ENCODE results near the gene TFB2M.

TFB2M gene

DNA sequence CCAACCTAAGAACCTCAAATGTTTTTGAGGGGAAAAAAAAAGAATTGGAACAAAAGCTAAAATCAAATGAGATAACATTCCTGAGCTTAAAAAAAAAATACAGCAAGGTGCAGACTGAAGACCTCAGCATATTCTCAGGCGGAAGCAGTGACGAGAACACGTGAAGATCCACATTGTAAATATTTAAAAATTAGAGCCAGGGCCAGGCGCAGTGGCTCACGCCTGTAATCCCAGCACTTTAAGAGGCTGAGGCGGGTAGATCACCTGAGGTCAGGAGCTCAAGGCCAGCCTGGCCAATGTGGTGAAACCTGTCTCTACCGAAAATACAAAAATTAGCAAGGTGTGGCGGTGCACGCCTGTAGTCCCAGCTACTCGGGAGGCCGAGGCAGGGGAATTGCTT lies 15.7 kb downstream of the TFB2M start:
- no peak for DNase-seq

DNA sequence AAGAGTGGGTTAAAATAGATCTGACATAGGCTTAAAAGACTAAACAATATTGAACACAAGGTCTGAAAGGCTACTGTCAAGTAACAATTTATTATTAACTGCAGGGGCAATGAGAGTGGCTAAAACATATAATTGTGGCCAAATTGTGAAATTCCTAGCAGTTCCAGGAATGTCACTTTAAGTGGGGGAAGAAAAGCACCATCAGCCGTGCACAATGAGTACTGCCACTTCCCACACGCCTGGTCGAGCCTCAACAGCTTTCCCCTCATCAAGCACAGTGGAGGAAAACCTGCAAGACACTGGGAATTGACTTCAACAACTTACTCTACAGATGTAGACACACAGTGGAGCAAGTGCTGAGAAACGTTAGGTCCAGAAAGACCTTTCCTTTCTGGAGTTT lies 16.4 kb downstream of the TFB2M start:
- DNase-seq, result no peak

DNA sequence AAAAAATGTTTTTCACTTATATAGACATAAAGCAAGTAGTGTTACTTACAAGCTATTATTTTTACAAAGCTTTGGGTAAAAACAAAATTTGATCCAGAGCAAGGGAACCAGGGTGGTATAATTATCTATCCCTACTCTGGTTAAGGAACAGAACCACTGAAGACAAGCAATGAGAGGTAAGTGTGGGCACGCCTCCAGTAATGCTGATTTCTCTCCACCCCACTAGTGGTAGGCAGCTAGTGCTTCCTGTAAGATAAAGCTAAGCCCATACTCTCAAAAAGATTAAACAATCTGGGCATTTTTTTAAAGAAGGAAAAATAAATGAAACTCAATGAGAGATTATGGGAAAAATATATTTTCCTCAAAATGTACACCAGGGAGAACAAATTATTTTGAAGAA lies 22.1 kb downstream of the TFB2M start:
- DNase-seq, result no peak

DNA sequence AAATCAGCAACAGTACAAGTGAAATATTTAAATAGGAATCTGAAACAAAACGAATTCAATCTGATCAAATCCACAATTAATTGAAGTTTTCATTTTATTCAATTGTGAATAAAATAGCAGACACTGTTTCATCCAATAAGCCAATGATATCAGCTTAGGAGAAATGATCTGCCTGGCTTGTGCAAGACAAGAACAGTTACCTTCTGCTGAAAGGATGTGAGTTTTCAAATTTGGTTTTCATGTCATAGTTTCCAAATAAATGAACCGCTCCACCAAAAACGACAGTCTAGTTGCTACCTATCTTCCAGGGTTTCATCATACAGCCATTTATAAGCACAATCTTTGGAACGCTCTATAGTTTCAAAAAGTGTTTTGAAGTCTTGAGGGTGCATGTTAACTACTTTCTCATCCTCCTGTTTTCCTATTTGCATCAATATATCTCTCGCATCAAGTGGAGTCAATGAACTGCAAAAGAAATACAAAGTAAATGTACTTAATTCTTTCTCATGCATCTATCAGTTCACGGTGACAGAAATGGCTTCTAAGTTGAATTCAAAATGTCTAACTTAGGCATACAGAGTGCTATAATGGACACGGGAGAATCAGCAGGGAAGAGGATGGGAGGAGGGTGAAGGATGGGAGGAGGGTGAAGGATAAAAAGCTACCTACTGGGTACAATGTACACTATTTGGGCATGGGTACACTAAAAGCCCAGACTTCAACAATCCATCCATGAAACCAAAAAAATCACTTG lies 25.1 kb downstream of the TFB2M start:
- no peak for DNase-seq

DNA sequence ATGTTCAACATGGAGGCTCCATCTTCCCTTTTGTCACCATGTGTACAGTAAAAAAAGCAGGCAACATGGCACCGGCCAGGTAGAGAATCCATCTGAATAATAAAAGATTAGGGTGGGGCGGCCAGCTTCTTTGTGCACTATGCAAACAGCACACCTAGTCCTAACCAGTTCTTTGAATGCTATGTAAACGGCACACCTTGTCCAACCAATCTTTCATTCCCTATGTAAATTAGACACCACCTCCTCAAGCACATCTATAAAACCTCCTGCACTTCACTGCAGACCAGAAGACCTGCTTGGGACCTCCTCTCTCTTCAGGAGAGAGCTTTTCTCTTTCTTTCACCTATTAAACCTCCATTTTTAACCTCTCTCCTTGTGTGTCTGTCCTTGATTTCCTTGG lies 28.2 kb downstream of the TFB2M start:
- no peak for DNase-seq

- no peak for DNase-seq
Observed at GRCh38 chr1:246537441-246537840, 28.6 kb downstream of the TFB2M start.

- no peak for DNase-seq
Observed at GRCh38 chr1:246534114-246534513, 31.9 kb downstream of the TFB2M start.

- no peak for DNase-seq
Observed at GRCh38 chr1:246533371-246533905, 32.6 kb downstream of the TFB2M start.

DNA sequence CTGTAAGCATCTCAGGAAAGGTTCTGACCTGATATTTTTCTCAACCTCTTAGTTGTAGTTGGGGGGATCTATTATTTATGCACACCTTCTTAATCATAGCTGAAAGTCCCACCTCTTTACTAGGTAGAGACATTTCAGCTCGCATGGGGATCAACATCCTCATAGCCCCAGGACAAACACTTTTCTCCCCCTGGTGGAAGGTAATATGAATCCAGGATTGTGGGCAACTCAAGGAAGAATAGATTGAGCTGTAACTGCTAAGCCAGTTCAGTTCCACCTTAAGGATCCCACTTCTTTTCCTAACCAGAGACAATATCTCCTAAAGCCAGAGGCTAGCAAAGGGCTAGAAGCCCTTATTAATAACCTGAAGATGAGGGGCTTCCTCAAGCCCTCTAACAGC lies 33.5 kb downstream of the TFB2M start:
- no peak for DNase-seq

- no peak for DNase-seq
Observed at GRCh38 chr1:246530482-246530881, 35.6 kb downstream of the TFB2M start.

DNA sequence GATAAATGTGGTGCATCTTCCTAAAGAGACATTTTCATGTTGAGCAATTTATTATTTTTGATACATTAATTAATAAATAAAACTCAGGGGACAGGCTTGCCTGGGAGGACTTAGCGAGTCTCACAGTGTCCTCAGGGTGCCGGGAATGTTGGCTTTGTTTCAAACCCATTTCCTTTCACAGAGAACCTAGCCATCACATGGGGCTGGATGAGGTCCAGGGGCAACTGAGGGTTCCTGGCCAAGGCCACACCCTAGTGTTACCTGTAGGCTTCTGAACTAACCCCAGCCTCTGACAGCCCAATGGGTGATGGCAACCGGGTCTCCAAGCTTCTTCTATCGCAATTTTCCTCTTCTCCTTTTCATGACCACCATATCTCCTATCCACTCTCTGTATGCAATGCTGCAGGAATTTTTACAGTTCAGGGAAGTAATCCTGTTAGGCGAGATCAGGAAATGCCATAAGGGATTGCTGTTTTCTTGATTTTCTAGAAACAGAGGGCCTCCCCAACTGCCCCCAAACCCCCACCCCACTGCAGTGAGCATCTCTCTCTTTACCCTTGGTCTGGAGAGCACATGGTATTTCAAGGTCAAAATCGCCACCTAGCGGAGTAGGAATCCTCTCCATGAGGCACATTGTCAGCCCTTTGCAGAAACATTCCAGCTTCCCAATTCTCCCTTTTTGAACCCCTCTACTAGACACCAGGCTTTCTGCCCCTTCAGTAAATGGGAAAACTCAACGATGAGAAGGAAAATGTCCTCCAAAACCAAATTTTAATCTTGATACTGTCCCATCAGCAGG lies 36.9 kb downstream of the TFB2M start:
- no peak for DNase-seq

GRCh38 chr1:246527402-246528088 lies 38.5 kb downstream of the TFB2M start:
- DNase-seq, result peak; percentile 10

DNA sequence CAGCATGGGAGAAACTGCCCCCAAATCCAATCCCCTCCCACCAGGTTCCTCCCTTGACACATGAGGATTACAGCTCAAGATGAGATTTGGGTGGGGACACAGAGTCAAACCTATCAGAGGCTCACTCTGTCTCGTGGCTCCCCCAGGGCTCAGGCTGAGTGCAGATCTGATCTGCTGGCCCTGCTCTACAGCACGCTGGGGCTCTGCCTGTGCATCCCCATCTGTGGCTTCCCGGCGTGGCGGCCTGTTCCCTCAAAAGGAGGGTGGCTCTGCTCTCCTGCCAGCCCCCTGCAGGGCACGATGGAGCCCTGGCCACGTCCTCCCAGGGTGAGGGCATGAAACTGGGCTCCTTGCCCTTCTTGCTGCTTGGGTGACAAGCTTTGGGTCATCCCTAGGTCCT lies 39.1 kb downstream of the TFB2M start:
- DNase-seq, result no peak

DNA sequence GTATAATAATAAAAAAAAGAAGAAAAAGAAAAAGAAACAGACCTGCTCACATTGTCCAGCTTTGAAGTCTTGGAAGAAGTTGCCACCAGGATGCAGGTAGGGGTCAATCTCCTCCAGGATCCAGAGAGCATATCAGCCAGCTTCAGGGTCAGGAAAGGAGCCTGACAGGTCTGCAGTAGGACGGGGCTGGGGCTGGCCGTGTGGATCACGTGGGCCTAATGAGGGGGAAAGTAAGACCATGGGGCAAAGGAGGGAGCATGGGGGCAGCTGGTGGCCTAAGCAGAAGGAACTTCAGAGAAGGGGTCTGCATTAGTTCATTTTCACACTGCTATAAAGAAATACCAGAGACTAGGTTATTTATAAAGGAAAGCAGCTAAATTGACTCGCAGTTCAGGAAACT lies 39.7 kb downstream of the TFB2M start:
- DNase-seq, result no peak

GRCh38 chr1:246519514-246519913 lies 46.5 kb downstream of the TFB2M start:
- no peak for DNase-seq

DNA sequence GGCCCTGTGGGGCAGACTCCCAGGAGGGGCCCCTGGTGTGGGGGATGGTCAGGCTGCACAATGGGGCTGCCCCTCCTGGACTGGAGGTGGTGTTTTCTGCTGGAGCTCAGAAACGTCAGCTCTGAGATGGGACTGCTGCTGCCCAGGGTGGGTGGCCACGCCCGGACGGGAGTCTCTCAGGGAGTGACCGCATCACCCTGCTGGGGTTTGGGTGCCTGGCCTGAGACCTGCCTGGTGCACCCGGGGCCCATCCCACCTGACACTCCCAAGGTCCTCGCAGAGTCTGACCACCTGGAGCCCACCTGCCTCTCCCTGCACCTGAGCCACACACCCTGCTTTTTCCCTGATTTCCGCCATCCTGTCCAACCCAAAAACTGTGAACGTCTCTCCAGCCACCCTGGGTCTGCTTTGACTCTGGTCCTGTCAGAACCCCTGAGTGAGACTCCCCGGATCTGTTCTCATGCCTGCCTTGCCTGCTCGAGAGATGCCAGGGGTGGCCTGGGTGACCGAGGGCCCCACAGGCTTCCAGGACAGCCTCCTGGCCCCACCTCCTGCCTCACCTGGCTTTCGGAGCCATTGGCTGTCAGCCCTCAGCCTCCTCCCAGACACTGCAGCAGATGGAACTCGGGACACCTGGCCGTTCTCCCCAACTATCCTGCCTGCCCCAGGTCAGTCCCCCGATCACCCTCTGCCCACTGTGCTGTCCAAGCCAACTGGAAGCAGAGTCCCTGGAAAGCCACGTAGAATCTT lies 47.4 kb downstream of the TFB2M start:
- DNase-seq, result no peak

- DNase-seq, result no peak
Observed at GRCh38 chr1:246517391-246517790, 48.7 kb downstream of the TFB2M start.

GRCh38 chr1:246516126-246516525 lies 49.9 kb downstream of the TFB2M start:
- DNase-seq, result no peak

DNA sequence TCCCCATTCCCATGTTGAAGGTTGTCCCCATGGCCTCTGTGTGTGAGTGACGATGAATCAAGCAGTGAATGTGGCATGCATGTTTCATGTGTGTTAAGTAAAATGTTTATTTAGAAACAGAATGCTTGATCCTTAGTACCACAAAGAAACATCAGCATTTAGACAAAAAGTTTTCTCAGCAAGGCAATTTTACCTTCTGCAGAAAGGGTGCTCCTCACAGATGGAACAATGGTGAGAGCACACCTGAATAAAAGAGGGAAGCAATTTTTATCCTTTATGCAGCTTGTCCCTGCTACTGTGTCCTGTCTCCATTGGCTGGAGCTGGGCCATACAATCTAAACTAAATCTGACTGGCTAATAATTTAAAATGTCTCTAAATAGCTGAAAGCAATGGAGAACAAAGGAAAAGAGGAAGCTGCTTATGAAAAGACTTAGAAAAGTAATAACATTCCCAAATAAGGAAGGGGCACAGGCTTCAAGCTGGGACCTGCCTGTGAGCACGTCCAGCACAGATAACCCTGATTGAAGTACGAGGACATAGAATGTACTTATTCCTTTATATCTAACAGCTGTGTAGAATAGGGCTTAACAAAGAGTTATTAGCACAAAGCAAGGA lies 50.6 kb downstream of the TFB2M start:
- DNase-seq, result no peak

DNA sequence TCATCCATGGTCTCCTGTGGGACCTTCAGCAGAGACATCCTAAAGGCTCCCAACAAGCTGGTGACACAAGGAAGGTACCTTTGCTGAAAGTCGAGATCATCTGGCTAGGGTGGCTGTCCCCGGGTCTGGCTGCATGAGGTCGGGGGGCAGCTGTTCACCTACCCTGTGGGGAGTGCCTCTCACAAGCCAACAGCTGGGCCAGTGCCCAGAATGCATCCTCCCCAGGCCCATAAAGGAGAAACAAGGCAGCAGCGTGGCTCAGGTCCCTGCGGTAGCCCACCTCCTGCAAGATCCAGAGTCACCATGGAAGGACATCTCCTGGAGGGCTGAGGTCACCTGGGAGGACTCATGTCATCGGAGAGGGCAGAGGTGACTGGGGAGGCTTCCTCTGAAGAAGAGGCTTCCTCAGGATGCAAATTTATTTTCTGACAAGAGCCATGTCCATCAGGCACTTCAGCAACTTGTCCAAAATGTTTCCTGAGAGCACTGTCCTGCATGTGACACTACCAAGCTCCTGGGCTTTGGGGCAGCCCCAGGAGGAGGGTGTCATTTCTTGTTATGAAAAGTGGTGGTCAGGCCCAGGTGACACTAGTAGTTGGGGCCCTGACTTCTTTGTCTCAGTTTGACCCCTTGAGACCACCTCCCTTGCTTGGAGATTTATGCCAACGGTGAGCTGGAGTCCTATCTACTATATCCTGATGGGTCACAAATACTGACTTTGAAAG lies 52.3 kb downstream of the TFB2M start:
- no peak for DNase-seq

- DNase-seq, result no peak
Observed at GRCh38 chr1:246513041-246513440, 53.0 kb downstream of the TFB2M start.

- DNase-seq, result no peak
Observed at GRCh38 chr1:246512635-246513034, 53.4 kb downstream of the TFB2M start.
